GM13977 (cell line): Measurements from ENCODE around the gene CRYGA.

Source experiments
- DNase-seq: peaks from one replicate; pipeline ENCODE4 v3.0.0; 2012; ENCODE audit warnings: low spot score
- in situ Hi-C: fragments of 300-500 bp; cut with MboI; formaldehyde crosslinking; loops from one replicate; pipeline ENCODE4 v1.12.0; 2022; ENCODE audit warnings: low sequenced_read_pairs, low pct_unique_long_range_greater_than_20kb, mixed read lengths, inconsistent platforms; ENCODE audit not compliant: unreplicated experiment
- TF ChIP-seq, protein P1 (sequence below): IDR thresholded peaks from 2 replicates; pipeline ENCODE4 v1.5.1; 2012; ENCODE audit warnings: mild to moderate bottlenecking, control low read depth; ENCODE audit not compliant: insufficient read depth; ENCODE audit errors: extremely low read depth, missing control alignments

The CRYGA gene

DNA sequence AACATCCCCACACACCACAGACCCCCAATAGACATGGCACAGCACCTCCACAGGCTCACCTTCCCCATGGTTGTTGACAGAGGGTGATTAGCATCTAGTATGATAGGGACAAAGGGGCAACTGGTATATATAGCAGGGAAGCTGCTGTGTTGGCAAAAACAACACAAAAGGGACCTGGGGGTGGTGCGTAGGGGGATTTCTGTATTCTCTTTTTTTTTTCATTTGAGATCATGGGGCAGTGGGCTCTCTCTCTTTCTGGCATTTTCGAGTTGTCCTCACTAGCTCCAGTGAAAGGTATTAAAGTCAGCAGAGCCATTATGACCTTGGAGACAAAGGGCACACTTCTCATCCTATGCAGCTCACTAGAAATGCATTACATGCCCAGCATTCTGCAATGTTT, at the start of gene CRYGA:
Gene CRYGA (minus strand): TSS at position 101 of the 400 bp plus-strand sequence. CDS start 33 bp downstream, at position 68.
- in situ Hi-C loops: no loop called here
- TF ChIP-seq, protein P1, sequence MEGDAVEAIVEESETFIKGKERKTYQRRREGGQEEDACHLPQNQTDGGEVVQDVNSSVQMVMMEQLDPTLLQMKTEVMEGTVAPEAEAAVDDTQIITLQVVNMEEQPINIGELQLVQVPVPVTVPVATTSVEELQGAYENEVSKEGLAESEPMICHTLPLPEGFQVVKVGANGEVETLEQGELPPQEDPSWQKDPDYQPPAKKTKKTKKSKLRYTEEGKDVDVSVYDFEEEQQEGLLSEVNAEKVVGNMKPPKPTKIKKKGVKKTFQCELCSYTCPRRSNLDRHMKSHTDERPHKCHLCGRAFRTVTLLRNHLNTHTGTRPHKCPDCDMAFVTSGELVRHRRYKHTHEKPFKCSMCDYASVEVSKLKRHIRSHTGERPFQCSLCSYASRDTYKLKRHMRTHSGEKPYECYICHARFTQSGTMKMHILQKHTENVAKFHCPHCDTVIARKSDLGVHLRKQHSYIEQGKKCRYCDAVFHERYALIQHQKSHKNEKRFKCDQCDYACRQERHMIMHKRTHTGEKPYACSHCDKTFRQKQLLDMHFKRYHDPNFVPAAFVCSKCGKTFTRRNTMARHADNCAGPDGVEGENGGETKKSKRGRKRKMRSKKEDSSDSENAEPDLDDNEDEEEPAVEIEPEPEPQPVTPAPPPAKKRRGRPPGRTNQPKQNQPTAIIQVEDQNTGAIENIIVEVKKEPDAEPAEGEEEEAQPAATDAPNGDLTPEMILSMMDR: no peak
- DNase-seq: no peak

DNA sequence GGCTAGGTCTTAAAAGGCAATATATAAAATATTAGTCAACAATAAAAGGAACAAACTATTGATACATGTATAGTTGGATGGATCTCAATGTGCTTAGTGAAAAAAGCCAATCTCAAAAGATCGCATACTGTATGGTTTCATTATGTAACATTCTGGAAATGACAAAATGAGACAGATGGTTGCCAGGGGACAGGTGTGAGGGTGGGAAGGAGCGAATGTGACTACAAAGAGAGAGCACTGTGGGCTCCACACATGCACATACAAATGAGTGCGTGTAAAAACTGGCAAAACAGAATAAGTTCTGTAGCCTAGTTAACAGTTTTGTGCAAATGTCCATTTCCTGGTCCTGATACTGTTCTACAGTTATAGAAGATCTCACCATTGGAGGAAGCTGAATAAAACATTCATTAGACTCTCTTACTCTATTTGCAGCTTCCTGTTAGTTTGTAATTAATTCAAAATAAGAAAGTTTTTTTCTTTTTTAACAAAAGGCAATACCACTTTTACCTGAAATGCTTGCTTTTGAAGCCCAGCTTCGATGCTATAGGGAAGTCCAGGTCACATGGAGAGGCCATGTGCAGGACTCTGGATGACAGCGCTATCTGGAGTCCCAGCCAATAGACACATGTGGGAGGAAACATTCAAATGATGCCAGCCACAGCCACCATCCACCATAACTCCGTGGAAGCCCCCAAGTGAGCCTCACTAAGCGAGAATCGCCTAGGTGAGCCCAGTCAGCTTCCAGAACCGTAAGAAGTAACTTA, 47.5 kb upstream of the CRYGA start:
- in situ Hi-C loops: no loop called here
- no peak for DNase-seq

GRCh38 chr2:208208335-208209085, 45.1 kb upstream of the CRYGA start:
- no peak for DNase-seq
- TF ChIP-seq, protein P1: no peak
- in situ Hi-C loops: no loop called here

More for the DNA sequence above, 47.5 kb upstream of the CRYGA start:
- TF ChIP-seq, protein P1: no peak

- in situ Hi-C loops: no loop called here
- DNase-seq: no peak
- TF ChIP-seq, protein P1: no peak
Observed at GRCh38 chr2:208207769-208208168, 44.4 kb upstream of the CRYGA start.

- TF ChIP-seq, protein P1: no peak
- in situ Hi-C loops: no loop called here
- no peak for DNase-seq
Observed at GRCh38 chr2:208204166-208204565, 40.8 kb upstream of the CRYGA start.

- TF ChIP-seq, protein P1: no peak
- in situ Hi-C loops: no loop called here
- DNase-seq: no peak
Observed at GRCh38 chr2:208195531-208195930, 32.1 kb upstream of the CRYGA start.
